ENCODE data around the gene ARHGAP6. TPM values are rescaled to one million over a fixed set of nuclear protein-coding genes. Genes with fewer than 3 reads are reported as not detected.

Gene ARHGAP6
- total and polyA plus RNA-seq, 2 of the 13 experiments (the other 11 are each of a cell fraction or from before 2014, with no cell fraction given), result 0.11 TPM; not detected in 1

- TF ChIP-seq RBM39 (IDR thresholded peaks at IDR 0.05; ENCODE audit: low read depth, low read length, poor library complexity, severe bottlenecking) (no peak), POGZ (CRISPR knock-in tag; IDR thresholded peaks at IDR 0.05) (peak; percentile 32; the same call in 1 of the 2 replicates), RBAK (CRISPR knock-in tag; IDR thresholded peaks at IDR 0.05) (no peak), ZNF253 (CRISPR knock-in tag; IDR thresholded peaks at IDR 0.05; ENCODE audit: borderline replicate concordance) (no peak), AGO2 (optimal IDR thresholded peaks at IDR 0.05; ENCODE audit: low read depth, low read length) (no peak), PAWR (CRISPR knock-in tag; IDR thresholded peaks at IDR 0.05; ENCODE audit: borderline replicate concordance) (no peak), TFE3 (CRISPR knock-in tag; IDR thresholded peaks at IDR 0.05) (no peak), HOXA3 (CRISPR knock-in tag; IDR thresholded peaks at IDR 0.05) (no peak; the same call in 1 of the 2 replicates), ARID3A (IDR thresholded peaks at IDR 0.05; ENCODE audit: low read depth, low read length) (no peak), TBX2 (CRISPR knock-in tag; IDR thresholded peaks at IDR 0.05; ENCODE audit: borderline replicate concordance) (no peak), GMEB2 (CRISPR knock-in tag; IDR thresholded peaks at IDR 0.05; ENCODE audit: low read depth) (no peak), ZNF17 (CRISPR knock-in tag; IDR thresholded peaks at IDR 0.05) (no peak), E2F2 (CRISPR knock-in tag; IDR thresholded peaks at IDR 0.05; ENCODE audit: borderline replicate concordance) (no peak), PREB (CRISPR knock-in tag; IDR thresholded peaks at IDR 0.05) (no peak), KLF6 (CRISPR knock-in tag; IDR thresholded peaks at IDR 0.05) (no peak), HBP1 (CRISPR knock-in tag; IDR thresholded peaks at IDR 0.05; ENCODE audit: low read depth) (0 out of 2 replicates have a peak, but pooled peaks have one; percentile 50), STAG1 (CRISPR knock-in tag; IDR thresholded peaks at IDR 0.05) (no peak)
These were observed 554.5 kb downstream of the ARHGAP6 start, which contains the start of gene HCCS (continued) for GRCh38 chrX:11111037-11111851.

All from HepG2 (cell line).